RWPE2 (cell line): ENCODE measurements around the gene OR8B2.
"Not testable (repeated sequence)": the region's sequence is repeated elsewhere in the genome, so short reads cannot be mapped to it uniquely, and the experiment has no call there.

Experiments used
- ATAC-seq: fragments of 200-7000 bp; cut with Tn5 transposase; 3 replicates; pipeline ENCODE4 v1.9.1; 2021; ENCODE audit warnings: low read depth
- DNase-seq: peaks from one replicate; pipeline ENCODE4 v3.0.0-alpha.2; 2020; ENCODE audit warnings: low spot score
- H3K27ac ChIP-seq: fragments of 450-650 bp; 2 replicates; pipeline ENCODE4 v1.5.1; 2017; ENCODE audit warnings: mild to moderate bottlenecking; ENCODE audit not compliant: poor library complexity, severe bottlenecking
- H3K27me3 ChIP-seq: fragments of 250-450 bp; sonication (Bioruptor Pico); 2 replicates; pipeline ENCODE4 v1.5.1; 2021; ENCODE audit warnings: mild to moderate bottlenecking, moderate library complexity; ENCODE audit not compliant: insufficient read depth, poor library complexity, severe bottlenecking
- H3K36me3 ChIP-seq: fragments of 250-450 bp; sonication (Bioruptor Pico); 2 replicates; pipeline ENCODE4 v1.5.1; 2020; ENCODE audit warnings: low read depth, mild to moderate bottlenecking, moderate library complexity
- H3K4me1 ChIP-seq: fragments of 250-450 bp; sonication (Bioruptor Pico); 2 replicates; pipeline ENCODE4 v1.5.1; 2021; ENCODE audit warnings: mild to moderate bottlenecking, moderate library complexity; ENCODE audit not compliant: insufficient read depth, poor library complexity, severe bottlenecking
- H3K4me3 ChIP-seq: fragments of 250-450 bp; sonication (Bioruptor Pico); 2 replicates; pipeline ENCODE4 v1.5.1; 2021; ENCODE audit warnings: mild to moderate bottlenecking, moderate library complexity; ENCODE audit not compliant: severe bottlenecking
- H3K9me3 ChIP-seq: fragments of 250-450 bp; sonication (Bioruptor Pico); 2 replicates; pipeline ENCODE4 v1.5.1; 2021; ENCODE audit warnings: mild to moderate bottlenecking, moderate library complexity; ENCODE audit not compliant: severe bottlenecking
- TF ChIP-seq, protein P1 (sequence below): fragments of 450-650 bp; IDR thresholded peaks from one replicate; pipeline ENCODE4 v1.5.1; 2017; ENCODE audit warnings: mild to moderate bottlenecking, moderate library complexity; ENCODE audit not compliant: poor library complexity, severe bottlenecking

The OR8B2 gene

DNA sequence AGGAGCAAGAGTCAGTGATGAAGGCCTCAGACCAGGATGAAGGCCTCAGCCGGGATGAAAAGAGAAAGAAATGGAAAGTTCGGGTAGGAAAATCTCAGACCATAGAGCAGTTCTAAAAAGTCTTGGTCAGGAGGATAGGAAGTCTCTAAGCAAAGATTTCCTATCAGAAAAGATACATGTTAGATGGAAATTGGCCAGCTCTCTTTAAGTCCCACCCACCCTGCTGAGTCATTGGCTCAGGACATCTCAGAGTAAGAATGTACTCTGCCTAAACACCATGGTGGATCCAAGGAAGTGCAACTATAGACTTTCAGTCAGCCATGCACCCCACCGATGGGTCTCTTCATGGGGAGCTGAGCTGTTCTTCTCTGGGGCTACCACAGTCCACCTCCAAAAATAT lies 10.1 kb upstream of the OR8B2 start:
- Histone ChIP-seq H3K9me3 (no peaks in the 10 kb centered on the region), H3K4me1 (no peaks in the 10 kb centered on the region), H3K4me3 (no peak overlapping the region), H3K36me3 (no peaks in the 10 kb centered on the region), H3K27me3 (no peaks in the 10 kb centered on the region), H3K27ac (no peak overlapping the region)
- ATAC-seq (no peak), DNase-seq (no peak)
- TF ChIP-seq, protein P1, sequence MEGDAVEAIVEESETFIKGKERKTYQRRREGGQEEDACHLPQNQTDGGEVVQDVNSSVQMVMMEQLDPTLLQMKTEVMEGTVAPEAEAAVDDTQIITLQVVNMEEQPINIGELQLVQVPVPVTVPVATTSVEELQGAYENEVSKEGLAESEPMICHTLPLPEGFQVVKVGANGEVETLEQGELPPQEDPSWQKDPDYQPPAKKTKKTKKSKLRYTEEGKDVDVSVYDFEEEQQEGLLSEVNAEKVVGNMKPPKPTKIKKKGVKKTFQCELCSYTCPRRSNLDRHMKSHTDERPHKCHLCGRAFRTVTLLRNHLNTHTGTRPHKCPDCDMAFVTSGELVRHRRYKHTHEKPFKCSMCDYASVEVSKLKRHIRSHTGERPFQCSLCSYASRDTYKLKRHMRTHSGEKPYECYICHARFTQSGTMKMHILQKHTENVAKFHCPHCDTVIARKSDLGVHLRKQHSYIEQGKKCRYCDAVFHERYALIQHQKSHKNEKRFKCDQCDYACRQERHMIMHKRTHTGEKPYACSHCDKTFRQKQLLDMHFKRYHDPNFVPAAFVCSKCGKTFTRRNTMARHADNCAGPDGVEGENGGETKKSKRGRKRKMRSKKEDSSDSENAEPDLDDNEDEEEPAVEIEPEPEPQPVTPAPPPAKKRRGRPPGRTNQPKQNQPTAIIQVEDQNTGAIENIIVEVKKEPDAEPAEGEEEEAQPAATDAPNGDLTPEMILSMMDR, result no peak

DNA sequence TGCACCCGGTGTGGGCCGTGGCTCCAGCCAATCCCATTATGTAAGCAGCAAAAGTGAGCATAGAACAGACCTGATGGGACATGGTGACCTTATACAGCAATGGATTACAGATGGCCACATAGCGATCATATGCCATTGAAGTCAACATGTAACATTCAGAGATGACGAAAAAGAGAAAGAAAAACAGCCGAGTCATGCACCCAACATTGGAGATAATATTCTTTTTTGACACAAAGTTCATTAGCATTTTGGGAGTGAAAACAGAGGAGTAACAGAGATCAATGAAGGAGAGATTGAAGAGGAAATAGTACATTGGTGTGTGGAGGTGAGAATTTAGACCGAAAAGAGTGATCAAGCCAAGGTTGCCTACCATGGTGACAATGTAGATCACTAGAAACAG lies 1.4 kb downstream of the OR8B2 start:
- DNase-seq, H3K4me1 ChIP-seq, H3K27me3 ChIP-seq, ATAC-seq, H3K4me3 ChIP-seq, H3K9me3 ChIP-seq, H3K36me3 ChIP-seq, H3K27ac ChIP-seq: not testable (repeated sequence)

DNA sequence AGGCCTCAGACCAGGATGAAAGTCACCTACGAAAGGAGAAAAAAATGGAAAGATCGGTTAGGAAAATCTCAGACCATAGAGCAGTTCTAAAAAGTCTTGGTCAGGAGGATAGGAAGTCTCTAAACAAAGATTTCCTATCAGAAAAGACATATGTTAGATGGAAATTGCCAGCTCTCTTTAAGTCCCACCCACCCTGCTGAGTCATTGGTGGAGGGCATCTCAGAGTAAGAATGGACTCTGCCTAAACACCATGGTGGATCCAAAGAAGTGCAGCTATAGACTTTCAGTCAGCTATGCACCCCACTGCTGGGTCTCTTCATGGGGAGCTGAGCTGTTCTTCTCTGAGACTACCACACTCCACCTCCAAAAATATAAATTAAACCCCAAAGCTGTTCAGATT lies 3.7 kb downstream of the OR8B2 start:
- Histone ChIP-seq H3K9me3 (no peaks in the 10 kb centered on the region), H3K27me3 (peaks cover 10% of the 10 kb centered on the region), H3K27ac (no peak overlapping the region), H3K4me1 (no peaks in the 10 kb centered on the region), H3K36me3 (no peaks in the 10 kb centered on the region), H3K4me3 (no peak overlapping the region)
- ATAC-seq, result no peak
- TF ChIP-seq, protein P1, result no peak
- DNase-seq, result no peak

DNA sequence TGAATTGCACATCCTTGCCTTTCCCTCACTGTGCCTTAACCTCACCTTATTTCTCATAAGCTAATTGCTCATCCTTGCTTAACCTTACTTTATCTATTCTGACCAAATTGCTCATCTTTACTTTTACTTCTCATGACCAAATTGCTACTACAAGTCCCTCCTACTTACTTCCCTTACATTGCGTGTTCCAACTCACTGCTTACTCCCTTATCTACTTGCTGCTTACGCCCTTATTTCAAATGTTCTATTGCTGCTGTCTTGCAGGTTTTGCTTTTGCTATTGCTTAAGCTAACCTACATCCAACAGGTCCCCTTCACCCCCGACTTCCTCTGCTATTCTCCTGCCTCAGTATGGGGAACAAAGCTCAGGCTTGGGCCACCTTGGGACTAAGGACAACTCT lies 8.0 kb downstream of the OR8B2 start:
- Histone ChIP-seq H3K4me1 (no peaks in the 10 kb centered on the region), H3K9me3 (no peaks in the 10 kb centered on the region), H3K27ac (no peak overlapping the region), H3K36me3 (no peaks in the 10 kb centered on the region), H3K27me3 (peaks cover 10% of the 10 kb centered on the region), H3K4me3 (no peak overlapping the region)
- DNase-seq (no peak), ATAC-seq (no peak)
- TF ChIP-seq, protein P1, result no peak

DNA sequence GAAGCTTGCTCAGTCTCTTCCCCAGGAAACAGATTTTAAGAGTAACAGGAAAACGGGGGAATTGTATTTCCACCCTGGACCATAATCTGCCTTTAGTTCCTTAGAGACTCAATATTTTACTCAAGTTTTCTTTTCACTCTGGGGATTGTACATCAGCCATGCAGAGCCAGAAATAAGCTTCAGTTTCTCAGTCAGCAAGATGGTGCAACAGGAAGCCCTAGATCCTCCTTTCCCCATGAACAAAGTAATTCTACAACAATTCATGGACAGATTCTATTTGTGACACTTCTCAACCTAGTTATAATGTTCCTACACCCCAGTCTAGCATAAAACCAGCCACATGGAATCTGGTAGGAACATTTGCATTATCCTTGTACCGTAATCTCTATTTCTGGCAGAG lies 24.7 kb downstream of the OR8B2 start:
- H3K9me3 ChIP-seq, result no peaks in the 10 kb centered on the region
- TF ChIP-seq, protein P1, result no peak
- DNase-seq (no peak), ATAC-seq (no peak)
- H3K4me1 ChIP-seq, result no peaks in the 10 kb centered on the region
- H3K36me3 ChIP-seq, result no peaks in the 10 kb centered on the region
- H3K27me3 ChIP-seq, result peaks cover 10% of the 10 kb centered on the region
- no peak overlapping the region for H3K27ac ChIP-seq
- no peak overlapping the region for H3K4me3 ChIP-seq
